Measurements from ENCODE around the gene AP4M1.
"Not testable (repeated sequence)": the region's sequence is repeated elsewhere in the genome, so short reads cannot be mapped to it uniquely, and the experiment has no call there.

Gene AP4M1

DNA sequence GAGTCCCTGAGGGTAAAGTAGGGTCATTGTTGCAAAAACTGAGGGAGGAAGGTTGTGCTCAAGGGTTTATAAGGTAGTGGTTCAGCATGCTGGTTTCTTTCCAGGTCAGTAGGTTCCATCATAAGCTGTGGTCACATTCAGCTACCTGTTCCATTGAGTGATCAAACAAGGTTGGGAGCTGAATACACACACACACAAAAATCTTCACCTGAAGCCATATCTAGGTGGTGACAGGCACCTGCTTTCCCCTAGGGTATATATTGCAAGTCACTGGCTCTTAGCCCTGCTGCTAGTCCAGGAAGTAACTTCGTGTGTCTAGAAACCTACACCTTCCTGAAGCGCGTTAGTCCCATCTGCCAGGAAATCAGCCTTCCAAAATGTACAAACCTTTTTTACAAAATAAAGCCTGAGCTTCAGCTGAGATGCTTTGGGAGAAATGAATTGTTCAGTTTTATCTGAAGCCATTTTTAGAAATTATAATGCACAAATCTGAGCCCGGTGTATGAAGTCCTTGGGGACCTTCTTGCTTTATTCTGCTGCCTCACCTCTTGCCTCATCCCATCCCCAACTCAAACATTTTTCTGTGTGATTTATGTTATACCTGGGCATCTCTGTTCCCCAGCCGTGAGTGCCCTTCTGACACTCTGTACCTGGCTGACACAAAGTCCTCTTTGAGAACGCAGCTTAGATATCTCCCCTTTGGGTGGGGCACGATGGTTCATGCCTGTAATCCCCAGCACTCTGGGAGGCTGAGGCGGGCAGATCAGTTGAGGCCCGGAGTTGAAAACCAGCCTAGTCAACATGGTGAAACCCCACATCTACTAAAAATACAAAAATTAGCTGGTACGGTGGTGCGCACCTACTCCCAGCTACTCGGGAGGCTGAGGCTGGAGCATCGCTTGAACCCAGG, 36.7 kb downstream of the AP4M1 start:
- DNase-seq, result no peak

DNA sequence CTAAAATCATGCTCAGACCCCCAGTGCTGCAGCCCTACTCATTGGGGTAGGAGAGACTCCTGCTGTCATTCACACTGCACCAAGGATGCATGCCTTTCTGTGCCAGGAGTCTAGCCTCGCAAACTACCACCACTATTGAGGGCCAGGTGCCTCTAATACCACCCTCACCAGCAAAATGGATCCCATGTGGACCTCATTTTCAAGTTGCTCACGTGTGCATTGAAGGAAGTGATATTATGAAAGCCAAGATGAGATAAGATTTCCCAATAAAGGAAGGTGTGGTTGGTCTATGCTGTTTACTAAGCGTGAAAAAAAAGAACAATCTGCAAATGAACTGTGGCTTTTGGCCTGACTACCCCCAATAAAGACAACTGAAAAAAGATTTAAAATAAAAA, 40.1 kb downstream of the AP4M1 start:
- DNase-seq, result no peak

DNA sequence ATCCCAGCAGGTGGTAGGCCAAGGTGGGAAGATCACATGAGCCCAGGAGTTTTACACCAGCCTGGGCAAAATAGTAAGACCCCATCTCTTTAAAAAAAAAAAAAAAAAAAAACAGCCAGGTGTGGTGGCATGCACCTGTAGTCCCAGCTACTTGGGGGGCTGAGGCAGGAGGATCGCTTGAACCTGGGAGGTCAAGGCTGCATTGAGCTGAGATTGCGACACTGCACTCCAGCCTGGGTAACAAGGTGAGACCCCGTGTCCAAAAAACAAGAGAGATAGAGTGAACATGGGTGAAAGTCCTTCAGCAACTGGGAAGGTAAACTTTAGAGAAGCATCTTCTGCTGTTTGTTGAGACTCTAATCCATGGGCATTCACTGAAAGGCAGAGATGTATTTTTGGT, 41.0 kb downstream of the AP4M1 start:
- no peak for DNase-seq

DNA sequence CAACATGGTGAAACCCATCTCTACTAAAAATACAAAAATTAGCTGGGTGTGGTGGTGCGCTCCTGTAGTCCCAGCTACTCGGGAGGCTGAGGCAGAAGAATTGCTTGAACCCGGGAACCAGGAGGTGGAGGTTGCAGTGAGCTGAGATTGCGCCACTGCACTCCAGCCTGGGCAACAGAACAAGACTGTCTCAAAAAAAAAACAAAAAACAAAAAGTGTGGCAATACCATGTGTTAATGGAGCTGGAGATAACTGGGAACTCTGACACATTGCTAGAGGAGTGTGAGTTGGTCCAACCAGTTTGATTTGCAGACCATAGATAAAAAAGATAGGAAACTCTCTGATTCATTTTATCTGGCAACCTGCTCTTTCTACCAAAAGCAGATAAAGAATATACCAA, 44.9 kb downstream of the AP4M1 start:
- DNase-seq, result not testable (repeated sequence)

DNA sequence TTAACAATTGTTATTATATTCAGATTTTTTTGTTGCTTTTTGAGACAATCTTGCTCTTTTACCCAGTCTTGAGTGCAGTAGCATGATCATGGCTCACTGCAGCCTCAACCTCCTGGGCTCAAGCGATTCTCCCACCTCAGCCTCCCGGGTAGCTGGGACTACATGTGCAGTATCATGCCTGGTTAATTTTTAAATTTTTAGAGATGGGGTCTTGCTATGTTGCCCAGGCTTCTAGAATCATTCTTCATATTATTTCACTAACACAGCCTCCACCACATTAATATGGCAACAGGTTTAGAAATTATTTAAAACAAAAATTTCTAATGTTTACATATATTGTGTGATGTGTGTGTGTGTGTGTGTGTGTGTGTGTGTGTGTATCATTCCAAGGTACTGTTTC, 45.8 kb downstream of the AP4M1 start:
- no peak for DNase-seq

DNA sequence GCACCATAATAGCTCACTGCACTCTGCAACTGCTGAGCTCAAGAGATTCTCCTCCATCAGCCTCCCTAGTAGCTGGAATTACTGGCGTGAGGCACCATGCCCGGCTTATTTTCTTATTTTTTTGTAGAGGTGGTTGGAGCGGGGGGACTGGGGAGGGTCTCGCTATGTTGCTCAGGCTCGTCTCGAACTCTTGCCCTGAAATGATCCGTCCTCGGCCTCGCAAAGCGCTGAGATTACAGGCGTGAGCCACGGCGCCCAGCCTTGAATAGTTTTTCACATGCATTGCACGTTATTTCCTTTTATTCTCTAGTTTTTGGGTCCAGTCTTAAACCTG, 46.7 kb downstream of the AP4M1 start:
- no peak for DNase-seq

DNA sequence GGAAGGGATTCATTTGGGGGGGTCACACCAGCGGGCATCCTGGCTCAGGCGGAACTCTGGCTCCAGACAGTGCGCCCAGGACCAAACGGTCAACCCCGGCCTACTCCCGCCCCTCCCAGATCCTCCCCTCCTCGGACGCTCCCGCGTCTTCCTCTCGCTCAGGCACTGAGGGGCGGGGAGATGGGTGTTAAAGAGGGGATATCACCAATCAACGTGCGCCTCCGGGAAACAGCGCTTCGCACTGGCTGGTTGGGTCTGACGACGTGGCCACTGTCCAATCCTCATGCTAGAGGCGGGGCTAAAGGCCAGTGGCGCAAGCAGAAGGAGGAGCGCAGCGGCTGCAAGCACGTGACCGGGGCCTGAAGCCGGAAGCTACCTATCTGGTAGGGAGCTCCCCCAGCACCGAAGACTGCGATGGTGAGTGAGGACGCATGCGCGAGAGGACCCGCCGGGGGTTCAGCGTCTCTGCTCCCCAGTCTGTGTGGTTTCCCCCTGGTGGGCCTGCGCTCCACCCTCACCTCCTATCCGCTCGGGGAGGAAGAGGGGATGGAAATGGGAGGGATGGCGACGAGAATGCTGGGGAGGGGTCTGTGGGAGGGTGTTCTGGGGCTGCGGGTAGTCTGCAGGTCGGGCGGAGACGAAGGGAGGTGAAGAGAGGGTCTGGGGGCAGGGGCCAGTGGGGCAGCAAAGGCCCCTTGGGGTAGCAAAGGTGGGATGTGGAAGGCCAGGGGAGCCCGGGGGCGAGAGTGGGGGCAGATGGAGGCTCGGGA, 47.3 kb downstream of the AP4M1 start, which contains the start of gene LAMTOR4:
TSS of gene LAMTOR4 (plus strand) at position 360 of the 770 bp plus-strand sequence. CDS start at position 415, 55 bp downstream.
- DNase-seq, result peak; percentile 99

DNA sequence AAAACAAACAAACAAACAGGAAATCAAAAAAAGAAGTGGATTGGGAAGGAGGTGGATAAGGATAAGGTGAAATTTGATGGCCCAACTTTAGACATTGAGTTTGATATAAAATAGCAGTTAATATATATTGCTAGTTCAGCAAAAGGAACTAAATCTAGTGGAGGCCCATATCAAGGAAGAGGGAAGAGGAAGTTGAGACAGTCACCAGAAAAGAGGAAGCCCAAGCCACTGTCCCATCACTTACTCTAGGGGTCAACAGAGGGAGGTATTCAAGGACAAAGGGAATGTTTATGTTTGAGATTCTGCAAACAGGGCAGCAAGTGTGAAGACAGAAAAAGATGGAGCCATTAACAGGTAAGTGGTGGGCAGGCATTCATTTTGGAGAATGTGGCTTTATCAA, 51.0 kb downstream of the AP4M1 start:
- no peak for DNase-seq

DNA sequence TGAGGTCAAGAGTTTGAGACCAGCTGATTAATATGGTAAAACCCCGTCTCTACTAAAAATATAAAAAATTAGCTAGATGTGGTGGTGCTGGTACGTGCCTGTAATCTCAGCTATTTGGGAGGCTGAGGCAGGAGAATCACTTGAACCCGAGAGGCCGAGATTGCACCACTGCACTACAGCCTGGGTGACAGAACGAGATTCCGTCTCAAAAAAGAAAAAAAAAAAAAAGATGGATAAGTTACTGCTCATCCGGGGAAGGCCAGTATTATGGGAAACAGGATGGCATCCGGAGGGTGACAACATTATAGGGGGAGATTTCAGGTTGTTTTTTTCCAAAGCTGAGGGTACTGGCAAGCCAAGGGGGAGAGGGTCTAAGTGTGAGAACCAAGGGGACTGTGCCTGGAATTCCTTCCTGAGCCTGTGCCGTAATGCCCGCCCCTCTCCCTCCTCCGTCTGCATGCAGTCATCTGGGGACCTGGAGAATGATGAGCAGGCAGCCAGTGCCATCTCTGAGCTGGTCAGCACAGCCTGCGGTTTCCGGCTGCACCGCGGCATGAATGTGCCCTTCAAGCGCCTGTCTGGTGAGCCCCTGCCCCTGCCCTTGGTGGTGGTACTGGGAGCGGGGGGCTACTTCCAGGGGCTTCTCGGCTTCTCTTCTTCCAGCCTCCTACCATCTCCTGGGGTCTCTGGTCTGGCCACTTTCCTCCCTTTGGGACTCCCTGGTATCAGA, 51.7 kb downstream of the AP4M1 start:
- DNase-seq, result no peak

DNA sequence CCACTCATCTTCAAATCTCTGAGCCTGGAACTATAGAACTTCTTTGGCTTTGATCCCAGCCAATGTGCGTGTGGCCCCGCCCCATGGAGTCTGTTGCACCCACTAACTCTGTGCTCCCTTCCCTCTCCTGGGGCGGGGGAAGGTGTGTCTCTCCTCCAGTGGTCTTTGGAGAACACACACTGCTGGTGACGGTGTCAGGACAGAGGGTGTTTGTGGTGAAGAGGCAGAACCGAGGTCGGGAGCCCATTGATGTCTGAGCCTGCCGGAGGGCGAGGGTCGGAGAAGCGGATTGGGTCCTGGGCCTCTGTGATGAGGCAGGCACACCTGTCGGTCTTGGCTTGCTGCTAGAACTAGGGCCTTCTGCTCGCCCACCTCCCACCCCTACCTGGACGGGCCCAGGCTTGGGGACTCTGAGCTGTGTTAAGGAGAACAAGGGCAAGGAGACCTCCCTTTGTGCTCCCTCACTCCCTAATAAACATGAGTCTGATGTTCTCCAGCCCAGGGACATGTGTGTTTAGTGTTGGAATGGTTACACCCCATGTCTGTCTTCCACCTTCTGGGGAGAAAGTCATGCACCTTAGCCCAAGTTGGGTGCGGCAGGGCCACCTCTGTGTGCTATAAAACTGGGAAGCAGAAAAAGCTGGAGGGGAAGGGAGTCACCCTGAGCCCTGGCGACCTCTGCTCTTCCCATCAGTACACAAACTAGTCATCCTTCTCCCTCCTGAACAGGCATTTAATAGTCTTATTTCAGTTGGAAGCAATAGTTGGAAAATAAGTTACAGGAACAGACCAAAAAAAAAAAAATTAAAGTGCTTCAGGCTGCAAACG, 52.5 kb downstream of the AP4M1 start:
- no peak for DNase-seq

DNA sequence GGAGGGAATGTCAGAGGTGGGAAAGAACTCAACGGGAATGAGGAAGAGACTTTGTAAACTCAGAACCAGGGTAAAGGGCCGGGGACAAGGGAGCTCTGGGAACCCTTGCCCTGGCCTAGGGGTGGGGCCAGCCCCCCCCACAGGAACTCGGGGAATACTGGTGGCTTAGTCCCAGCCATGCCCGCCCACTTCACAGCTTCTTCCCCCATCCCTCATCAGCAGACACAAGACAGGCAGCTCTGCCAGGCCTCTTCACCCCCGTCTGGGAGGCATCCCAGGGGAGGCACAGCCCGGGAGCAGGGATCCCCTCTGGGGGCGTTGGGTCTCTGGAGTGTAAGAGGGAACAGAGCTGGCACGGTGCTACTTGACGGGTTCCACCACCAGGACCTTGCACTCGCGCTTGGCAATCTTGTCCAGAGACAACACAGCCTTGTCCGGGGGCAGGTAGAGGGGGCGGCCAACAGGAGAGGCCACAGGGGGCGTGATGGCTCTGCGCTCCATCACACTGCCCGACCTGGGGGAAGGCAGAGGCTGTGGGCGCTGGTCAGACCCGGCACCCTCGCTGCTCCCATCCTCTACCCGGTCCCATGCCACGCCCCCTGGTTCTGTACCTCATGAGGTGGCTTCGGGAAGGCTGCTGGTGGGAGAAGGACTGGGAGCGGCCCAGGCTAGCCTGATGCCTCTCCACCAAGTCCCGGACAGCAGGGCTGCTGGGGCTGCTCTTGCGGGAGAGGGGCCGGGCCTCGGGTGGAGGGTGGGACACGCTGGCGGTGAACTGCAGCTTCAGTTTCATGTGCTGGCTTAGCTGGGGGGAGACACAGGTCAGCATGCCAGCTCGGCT, 53.4 kb downstream of the AP4M1 start:
- no peak for DNase-seq

DNA sequence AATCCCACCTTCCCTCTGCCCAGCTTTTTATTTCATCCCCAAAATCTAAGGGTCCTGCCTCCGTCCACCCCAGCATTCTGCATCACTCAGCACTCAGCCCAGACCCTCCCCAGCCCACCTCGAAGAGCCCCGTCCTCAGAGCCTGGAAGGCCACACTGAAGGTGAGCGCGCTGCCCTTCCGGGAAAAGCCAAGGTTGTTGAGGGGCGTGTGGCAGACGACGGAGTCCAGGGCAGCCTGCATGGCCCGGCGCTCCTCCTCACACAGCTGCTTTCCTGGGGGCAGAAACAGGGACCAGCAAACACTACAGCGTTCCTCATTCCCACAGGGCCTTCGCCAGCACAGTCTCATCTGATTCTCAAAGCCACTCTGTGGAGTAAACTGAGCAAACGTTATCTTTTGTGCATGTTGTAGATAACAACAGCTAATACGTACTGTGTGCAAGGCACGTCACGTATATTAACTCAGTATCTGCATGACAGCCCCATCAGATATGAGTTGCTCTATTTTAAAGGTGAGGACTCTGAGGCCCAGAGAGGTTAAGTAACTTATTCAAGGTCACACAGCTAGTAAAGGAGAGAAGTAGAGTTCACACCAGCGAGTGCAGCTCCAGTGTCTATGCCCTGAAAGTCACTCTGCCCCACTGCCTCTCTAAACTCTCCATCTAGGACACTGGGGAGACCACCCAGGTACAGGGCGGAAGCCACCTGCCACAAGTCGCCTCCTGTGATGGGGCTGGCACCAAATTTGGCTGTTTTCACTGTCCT, 54.3 kb downstream of the AP4M1 start:
- no peak for DNase-seq

DNA sequence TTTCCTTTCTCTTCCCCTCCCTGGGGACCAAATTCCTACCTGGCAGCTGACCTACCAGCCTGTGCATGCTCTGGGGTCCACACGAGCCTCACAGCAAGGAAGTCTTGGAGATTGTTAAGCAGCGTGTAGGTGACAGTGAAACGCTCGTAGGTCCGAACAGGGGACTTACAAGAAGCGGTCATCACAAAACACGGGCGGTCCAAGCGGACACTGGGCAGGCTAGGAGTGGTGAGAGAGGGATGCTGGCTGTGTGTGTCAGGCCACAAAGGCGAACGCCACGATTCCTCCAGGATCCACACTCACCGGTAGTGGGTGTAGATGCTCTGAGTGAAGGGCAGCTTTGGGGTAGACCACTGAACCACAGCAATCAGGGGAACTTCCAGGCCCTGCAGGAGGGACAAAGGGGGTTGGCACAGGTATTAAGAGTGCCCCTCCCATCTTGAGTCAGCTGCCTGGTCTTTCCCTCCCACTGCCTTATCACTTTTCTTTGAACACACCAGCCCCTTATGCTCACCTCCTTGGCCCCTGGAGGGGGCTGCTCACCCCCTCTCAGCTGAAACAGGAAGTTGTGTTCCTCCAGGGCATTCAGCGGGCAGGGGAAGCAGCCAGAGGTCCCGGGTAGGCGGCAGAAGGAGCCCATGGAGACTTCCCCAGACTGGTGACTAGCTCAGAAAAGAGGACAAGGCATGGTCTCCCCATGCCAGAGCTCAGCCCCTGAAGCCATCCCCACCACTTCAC, 55.1 kb downstream of the AP4M1 start:
- DNase-seq, result peak; percentile 19

DNA sequence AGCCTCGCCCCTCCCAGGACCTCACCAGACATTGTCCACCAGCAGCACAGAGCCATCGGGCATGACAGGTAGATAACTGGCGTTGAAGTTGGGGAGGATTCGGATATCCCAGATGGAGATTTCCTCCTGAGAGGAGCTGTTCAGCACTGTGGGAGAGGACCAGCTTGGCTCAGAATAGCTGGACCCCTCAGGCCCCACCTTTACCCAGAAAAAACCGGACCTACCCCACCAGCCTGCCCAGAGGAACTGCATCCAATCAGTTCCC, 55.6 kb downstream of the AP4M1 start:
- no peak for DNase-seq

DNA sequence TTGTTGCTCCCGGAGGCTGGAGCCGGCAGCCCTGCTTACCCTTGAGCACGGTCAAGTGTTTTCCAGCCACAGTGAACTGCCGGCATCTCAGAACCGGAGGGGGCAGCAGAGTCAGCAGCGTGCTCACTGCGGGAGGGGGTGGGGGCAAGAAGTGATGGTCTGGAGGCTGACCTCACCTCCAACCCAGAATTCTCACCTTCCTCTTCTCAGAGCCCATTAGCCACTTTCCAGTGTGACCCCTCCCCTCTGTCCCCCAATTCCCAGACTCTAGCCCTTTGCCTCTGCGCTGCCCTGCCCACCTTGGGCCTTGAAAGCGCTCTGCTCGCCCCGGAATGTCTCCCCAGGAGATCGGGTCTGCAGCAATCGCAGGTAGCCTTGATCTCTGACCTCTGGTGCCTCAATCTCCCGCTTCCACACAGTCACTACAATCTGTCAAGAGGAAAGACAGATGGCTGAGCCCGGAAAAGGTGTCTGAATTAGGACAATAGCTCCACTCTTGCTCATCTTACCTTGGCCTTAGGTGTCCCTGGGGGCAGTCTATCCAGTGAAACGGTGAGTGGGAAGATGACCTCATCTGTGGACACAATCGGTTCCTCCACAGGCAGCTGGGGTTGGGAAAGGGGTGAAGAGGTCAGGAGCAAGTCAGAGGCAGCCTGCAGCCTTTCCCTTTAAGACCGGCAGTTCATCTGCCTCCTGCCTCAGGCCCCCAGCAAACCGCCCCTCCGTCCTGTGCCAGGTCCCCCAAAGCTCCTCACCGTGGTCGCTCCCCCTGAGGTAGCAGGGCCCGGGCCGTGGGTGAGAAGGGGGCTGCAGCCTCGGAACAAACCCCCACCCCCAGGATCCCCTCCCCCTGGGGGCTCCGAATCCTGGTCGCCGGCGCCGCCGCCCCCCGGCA, 56.1 kb downstream of the AP4M1 start:
- DNase-seq, result peak; percentile 34

Data from right hindlimb (tissue), 1 donor.